Measurements from ENCODE around the gene IL1RAPL1.

GRCh38 chrX:29852767-29853166 is 1265.5 kb downstream of the IL1RAPL1 start:
- TF ChIP-seq CTCF (IDR thresholded peaks at IDR 0.05) (no peak), POLR2AphosphoS5 (IDR thresholded peaks at IDR 0.05) (no peak), POLR2A (IDR thresholded peaks at IDR 0.05) (no peak)

All from breast epithelium (tissue), 3 donors.